Progenitor cell of endocrine pancreas (in vitro differentiated cells): ENCODE results near the gene LPO. TPM values are rescaled to one million over a fixed set of nuclear protein-coding genes. Genes with fewer than 3 reads are reported as not detected.

Source experiments
- DNase-seq: peaks from one replicate; pipeline ENCODE4 v3.0.0; 2021; ENCODE audit warnings: low spot score; ENCODE audit not compliant: unreplicated experiment
- H3K27ac Mint-ChIP-seq: 2 replicates; pipeline ENCODE4 v1.8.0; 2021; ENCODE audit warnings: mild to moderate bottlenecking, moderate library complexity, mixed read lengths
- H3K27me3 Mint-ChIP-seq: 2 replicates; pipeline ENCODE4 v1.8.0; 2021; ENCODE audit warnings: mixed read lengths
- H3K36me3 Mint-ChIP-seq: 2 replicates; pipeline ENCODE4 v1.8.0; 2022; ENCODE audit warnings: mixed read lengths; ENCODE audit not compliant: insufficient read depth
- H3K4me1 Mint-ChIP-seq: 2 replicates; pipeline ENCODE4 v1.8.0; 2021; ENCODE audit warnings: low read depth, mixed read lengths
- H3K4me3 Mint-ChIP-seq: 2 replicates; pipeline ENCODE4 v1.8.0; 2021; ENCODE audit warnings: low read depth, mild to moderate bottlenecking, moderate library complexity, mixed read lengths
- H3K9me3 Mint-ChIP-seq: 2 replicates; pipeline ENCODE4 v1.8.0; 2021; ENCODE audit warnings: low read depth, mixed read lengths
- total RNA-seq: library from RNA; stranded (reverse); gene quantifications from 2 replicates; pipeline ENCODE4 v1.2.1, GENCODE V29; 2021
- TF ChIP-seq, protein P1 (sequence below): fragments of 200-600 bp; sonication (generic); IDR thresholded peaks from one replicate; pipeline ENCODE4 v1.5.0; 2021; ENCODE audit warnings: antibody characterized with exemption, mild to moderate bottlenecking; ENCODE audit not compliant: unreplicated experiment

Gene LPO
- total RNA-seq, 1 donor from 2014 or later, result not detected

GRCh38 chr17:58281511-58282011 is 43.2 kb downstream of the LPO start:
- Mint-ChIP-seq H3K4me1 (no peaks in the 10 kb centered on the region), H3K27me3 (peaks cover 40% of the 10 kb centered on the region), H3K36me3 (no peaks in the 10 kb centered on the region), H3K4me3 (no peak overlapping the region), H3K9me3 (no peaks in the 10 kb centered on the region), H3K27ac (no peak overlapping the region)
- TF ChIP-seq, protein P1, sequence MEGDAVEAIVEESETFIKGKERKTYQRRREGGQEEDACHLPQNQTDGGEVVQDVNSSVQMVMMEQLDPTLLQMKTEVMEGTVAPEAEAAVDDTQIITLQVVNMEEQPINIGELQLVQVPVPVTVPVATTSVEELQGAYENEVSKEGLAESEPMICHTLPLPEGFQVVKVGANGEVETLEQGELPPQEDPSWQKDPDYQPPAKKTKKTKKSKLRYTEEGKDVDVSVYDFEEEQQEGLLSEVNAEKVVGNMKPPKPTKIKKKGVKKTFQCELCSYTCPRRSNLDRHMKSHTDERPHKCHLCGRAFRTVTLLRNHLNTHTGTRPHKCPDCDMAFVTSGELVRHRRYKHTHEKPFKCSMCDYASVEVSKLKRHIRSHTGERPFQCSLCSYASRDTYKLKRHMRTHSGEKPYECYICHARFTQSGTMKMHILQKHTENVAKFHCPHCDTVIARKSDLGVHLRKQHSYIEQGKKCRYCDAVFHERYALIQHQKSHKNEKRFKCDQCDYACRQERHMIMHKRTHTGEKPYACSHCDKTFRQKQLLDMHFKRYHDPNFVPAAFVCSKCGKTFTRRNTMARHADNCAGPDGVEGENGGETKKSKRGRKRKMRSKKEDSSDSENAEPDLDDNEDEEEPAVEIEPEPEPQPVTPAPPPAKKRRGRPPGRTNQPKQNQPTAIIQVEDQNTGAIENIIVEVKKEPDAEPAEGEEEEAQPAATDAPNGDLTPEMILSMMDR, result no peak
- DNase-seq, result no peak

- TF ChIP-seq, protein P1, result no peak
- H3K27me3 Mint-ChIP-seq, result peaks cover 40% of the 10 kb centered on the region
- no peak for DNase-seq
- H3K4me1 Mint-ChIP-seq, result no peaks in the 10 kb centered on the region
- no peak overlapping the region for H3K4me3 Mint-ChIP-seq
- no peaks in the 10 kb centered on the region for H3K9me3 Mint-ChIP-seq
- H3K36me3 Mint-ChIP-seq, result no peaks in the 10 kb centered on the region
- no peak overlapping the region for H3K27ac Mint-ChIP-seq
These were observed 44.1 kb downstream of the LPO start for GRCh38 chr17:58282442-58282841.

- Mint-ChIP-seq H3K9me3 (no peaks in the 10 kb centered on the region), H3K4me1 (no peaks in the 10 kb centered on the region), H3K4me3 (no peak overlapping the region), H3K27ac (no peak overlapping the region), H3K27me3 (peaks cover 29% of the 10 kb centered on the region), H3K36me3 (no peaks in the 10 kb centered on the region)
- DNase-seq, result no peak
- TF ChIP-seq, protein P1, result no peak
These were observed 45.6 kb downstream of the LPO start for GRCh38 chr17:58283674-58284612.

GRCh38 chr17:58284613-58285421 is 46.4 kb downstream of the LPO start:
- Mint-ChIP-seq H3K9me3 (no peaks in the 10 kb centered on the region), H3K27ac (no peak overlapping the region), H3K4me3 (no peak overlapping the region), H3K36me3 (no peaks in the 10 kb centered on the region), H3K27me3 (peaks cover 25% of the 10 kb centered on the region), H3K4me1 (no peaks in the 10 kb centered on the region)
- DNase-seq, result no peak
- TF ChIP-seq, protein P1, result no peak

DNA sequence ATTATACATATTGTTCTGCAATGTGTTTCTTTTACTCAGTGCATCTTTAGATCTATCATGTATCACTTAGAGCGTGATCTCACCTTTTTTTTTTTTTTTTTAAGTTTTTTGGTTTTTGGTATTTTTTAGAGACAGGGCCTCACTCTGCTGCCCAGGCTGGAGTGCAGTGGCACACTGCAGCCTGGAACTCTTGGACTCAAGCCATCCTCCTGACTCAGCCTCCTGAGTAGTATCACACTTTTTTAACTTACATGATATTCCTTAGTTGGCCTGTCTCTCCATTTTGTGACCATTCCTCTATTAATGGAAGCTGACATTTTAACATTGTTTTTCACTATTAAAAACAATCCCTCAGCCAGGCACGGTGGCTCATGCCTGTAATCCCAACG is 47.0 kb downstream of the LPO start:
- Mint-ChIP-seq H3K4me3 (no peak overlapping the region), H3K4me1 (no peaks in the 10 kb centered on the region), H3K36me3 (no peaks in the 10 kb centered on the region), H3K27ac (no peak overlapping the region), H3K9me3 (no peaks in the 10 kb centered on the region), H3K27me3 (peaks cover 20% of the 10 kb centered on the region)
- DNase-seq, result no peak
- TF ChIP-seq, protein P1, result no peak
